EL (cell line): ENCODE measurements around the gene MMP15.
"Not testable (repeated sequence)": the region's sequence is repeated elsewhere in the genome, so short reads cannot be mapped to it uniquely, and the experiment has no call there.

Experiments
- DNase-seq: peaks from one replicate; pipeline ENCODE4 v3.0.0-alpha.2; 2016

Gene MMP15

DNA sequence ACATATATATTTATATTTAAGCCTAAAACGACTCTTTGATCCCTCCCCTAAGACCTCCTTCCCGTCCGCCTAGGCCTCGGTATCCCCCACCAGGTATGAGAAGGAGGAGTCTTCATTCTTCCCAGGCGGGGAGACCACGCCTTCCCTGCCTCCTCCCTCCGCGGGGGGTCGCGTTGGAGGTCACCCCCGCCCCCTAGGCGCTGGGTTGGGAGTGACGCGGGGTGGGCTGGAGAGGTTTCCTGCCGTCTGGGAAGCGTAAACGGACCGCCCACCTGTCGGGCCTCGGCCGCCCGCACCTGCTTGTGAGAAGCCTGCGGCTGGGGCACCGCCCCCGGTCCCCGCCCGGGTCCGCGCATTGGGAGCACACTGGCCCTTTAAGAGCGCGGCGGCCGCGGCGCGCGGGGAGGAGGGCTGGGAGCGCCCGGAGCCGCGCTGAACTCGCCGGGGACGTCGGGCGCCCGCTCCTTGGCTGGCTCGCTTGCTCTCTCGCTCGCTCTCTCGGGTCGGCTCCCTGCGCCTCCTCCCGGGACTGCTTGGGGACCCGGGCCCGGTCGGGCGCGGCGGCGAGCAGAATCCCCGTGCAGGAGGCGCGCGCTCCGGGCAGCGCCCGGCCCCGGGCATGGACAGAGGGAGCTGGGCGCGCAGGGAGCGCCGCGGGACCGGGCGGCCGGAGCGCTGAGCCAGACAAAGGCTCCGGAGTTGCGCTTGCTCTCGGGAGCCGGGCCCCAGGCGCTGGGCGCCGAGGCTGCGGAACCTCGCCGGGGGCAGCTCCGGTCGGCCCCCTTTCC lies at the start of gene MMP15:
MMP15 (plus strand) TSS at position 404 of the 788 bp plus-strand sequence. CDS start 597 bp downstream, outside the sequence.
- DNase-seq: peak; percentile 67

GRCh38 chr16:57976331-57976796 lies 49.2 kb upstream of the MMP15 start:
- DNase-seq: no peak

DNA sequence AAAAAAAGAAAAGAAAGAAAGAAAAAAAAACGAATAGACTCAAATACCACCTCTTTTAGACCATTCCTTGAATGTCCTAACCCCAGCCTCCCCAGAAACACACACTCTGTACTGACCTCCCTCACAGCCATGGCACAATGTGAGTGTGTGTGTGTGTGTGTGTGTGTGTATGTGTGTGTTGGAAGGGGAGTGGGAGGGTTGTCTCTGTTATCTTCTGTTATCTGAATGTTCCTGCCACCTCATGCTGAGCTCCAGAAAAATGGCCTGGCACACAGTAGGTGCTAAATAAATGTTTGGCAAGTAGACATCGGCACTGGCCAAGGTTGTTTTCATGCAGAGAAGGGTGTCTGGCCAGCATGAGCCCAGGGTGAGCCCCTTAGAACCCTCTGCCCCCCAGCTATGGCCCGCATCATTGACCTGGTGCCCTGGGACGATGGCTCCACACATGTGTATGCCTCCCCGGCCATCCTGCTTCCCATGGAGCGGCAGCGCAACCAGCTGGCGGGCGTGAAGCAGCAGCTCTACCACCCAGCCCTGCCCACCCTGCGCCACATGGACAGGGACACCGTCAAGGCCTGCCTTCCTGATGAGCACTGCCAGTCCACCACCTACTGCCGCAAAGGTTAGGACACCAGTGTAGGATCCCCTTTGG lies 48.0 kb upstream of the MMP15 start:
- DNase-seq: no peak

GRCh38 chr16:57978070-57978465 lies 47.5 kb upstream of the MMP15 start:
- not testable (repeated sequence) for DNase-seq

DNA sequence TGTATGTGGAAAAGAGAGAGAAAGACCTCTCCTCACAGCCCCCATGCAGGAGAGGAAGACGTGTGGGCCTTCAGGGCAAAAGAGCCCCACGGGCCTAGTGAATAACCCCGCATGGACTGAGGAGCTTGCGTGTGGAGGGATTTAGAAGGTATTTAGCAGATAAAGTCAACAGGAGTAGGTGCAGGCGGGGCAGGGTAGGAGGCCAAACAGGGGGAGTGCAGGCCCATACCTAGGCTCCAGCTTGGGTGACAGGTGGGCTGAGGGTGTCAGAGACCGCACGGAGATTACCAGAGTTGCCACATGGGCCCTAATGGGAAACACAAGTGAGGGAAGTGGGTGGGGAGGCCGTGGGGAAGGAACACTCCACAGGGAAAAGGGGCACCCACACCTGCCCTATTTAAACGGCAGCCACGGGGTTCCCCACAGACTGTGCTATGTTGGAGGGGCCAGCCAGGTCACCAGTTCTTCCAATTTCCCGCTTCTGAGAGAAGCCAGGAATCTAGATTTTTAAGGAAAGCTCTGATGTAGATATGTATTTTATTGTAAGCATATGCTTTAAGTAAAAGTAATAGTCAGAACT lies 46.5 kb upstream of the MMP15 start:
- no peak for DNase-seq

DNA sequence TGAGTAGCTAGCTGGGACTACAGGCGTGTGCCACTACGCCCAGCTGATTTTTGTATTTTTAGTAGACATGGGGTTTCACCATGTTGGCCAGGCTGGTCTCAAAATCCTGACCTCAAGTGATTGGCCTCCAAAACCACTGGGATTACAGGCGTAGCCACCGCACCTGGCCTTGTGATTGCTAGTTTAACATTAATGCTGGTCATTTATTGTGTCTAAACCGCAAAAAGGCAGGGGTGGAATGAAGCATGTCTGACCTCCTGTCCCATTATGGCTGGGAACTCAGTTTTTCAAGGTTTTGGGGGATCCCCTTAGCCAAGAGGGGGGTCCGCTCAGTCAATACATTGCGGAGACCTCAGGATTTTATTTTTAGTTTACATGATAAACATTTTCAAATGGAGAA lies 43.9 kb upstream of the MMP15 start:
- DNase-seq: no peak

GRCh38 chr16:57982385-57982784 lies 43.2 kb upstream of the MMP15 start:
- DNase-seq: no peak

- peak; percentile 90 for DNase-seq
Observed at GRCh38 chr16:57984443-57985203, 40.9 kb upstream of the MMP15 start.

DNA sequence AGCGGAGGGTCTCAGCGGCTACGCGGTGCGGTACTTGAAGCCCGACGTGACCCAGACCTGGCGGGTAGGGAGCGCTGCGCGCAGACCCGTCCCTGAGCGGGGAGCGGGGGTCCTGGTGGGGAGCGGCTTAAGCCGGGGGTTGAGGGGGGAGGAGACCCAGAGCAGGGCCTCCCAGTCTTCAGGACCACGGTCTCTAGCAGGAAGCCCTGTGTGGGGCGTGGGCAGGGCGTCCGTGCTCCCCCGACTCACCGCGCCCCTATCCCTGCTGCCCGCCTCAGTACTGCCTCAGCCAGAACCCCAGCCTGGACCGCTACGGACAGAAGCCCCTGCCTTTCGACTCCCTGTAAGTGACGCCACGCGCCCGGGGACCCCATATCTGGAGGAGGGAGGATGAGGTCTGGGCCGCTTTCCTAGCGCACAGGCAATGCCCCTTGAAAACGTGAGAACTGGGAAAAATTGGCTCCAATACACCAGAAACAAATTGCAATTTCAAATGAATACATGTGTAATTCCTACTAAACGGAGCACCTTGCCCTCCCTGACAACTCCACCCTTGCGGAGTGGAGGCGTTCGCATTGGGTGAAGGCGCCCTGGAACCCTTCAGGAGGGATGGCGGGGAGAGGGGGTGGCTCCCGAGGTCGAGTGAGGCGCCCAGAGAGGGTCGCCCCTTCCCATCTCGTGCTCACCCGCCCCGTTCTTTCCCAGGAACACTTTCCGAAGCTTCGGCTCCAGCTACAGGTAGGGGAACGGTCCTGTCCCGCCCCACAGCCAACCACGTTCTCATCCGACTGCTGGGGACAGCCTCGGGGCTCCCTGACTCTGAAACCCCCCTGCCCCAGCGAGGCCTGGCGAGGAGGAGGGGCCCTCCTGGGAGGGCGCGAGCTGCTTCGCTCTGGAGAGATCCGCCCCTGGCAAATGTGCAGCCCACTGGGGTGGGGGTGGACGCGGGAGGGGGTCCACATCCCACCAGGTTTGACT lies 40.1 kb upstream of the MMP15 start:
- DNase-seq: no peak

DNA sequence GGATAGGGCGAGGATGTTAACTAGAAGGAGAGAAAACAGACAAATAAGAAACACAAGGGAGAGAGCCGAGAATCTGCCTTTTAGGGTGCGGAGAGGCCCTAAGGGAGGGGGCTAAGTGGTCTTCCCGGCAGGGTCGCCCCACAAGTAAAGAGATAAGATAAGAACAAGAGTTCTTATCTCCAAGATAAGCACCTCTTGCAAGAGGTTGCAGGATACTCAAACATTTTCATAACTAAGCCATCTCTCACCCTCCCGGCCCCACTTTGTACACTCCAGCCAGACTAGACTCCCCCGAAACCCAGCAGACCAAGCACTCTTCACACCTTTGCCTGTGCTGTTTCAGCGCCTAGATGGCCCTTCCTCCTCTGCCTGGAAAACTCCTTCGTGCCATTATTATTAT lies 39.4 kb upstream of the MMP15 start:
- no peak for DNase-seq

- no peak for DNase-seq
Observed at GRCh38 chr16:57987441-57988177, 37.9 kb upstream of the MMP15 start.

DNA sequence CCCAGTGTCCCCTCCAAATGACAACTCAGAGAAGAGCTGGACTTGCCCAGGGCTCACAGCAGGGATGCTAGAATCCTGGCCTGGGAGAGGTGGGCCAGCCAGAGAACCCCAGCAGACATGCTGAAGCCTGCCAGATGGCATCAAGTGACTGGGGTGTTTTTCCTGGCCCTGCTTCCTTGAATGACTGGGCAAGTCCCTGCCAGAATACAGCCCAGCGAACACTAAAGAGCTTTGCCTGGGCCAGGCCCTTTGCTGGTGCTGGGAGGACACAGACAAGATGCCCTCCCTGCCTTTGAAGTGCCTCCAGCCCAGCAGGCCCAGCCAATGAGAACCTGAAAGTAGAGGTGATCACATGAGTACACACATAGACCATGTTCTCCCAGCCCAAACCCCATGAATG lies 36.6 kb upstream of the MMP15 start:
- DNase-seq: no peak

GRCh38 chr16:57991551-57992059 lies 33.9 kb upstream of the MMP15 start:
- no peak for DNase-seq

- no peak for DNase-seq
Observed at GRCh38 chr16:57992084-57992483, 33.5 kb upstream of the MMP15 start.

GRCh38 chr16:57993438-57993837 lies 32.1 kb upstream of the MMP15 start:
- DNase-seq: no peak

- no peak for DNase-seq
Observed at GRCh38 chr16:57993897-57994296, 31.7 kb upstream of the MMP15 start.

DNA sequence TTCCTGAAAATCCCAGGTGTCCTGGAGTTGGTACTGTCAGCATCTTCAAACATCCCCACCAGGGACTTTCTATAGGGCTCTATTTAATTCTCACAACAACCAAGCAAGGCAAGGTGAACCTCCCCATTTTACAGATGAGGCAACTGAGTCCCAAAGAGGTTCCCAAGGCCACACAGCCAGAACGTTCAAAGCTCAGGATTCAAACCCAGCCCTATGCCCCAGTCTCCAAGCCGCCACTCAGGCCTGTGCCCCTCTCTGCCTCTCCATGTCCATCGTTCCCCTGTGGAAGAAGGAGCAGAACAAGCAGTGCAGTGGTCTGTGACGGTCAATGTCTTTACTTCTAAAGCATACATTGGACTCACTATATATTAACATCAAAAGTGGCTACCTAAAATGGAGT lies 31.2 kb upstream of the MMP15 start:
- DNase-seq: no peak

DNA sequence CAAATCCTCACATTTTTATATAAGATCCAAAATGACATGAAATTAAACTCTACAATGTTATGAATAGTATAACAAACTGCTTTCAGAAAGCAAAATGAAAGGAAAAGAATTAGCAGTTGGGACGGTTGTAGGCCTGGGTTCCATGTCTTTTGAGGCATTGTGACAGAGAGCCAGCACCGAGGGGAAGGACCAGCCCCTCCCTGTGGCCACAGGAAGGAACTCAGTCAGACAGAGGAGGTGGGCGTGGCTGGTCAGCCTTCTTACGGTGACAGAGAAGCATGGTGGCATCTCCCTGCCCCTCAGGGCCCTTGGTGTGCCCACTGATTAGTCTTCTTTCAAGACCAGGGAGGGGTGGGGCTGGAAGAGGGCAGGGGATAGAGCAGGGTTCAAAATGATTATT lies 30.8 kb upstream of the MMP15 start:
- peak; percentile 48 for DNase-seq

DNA sequence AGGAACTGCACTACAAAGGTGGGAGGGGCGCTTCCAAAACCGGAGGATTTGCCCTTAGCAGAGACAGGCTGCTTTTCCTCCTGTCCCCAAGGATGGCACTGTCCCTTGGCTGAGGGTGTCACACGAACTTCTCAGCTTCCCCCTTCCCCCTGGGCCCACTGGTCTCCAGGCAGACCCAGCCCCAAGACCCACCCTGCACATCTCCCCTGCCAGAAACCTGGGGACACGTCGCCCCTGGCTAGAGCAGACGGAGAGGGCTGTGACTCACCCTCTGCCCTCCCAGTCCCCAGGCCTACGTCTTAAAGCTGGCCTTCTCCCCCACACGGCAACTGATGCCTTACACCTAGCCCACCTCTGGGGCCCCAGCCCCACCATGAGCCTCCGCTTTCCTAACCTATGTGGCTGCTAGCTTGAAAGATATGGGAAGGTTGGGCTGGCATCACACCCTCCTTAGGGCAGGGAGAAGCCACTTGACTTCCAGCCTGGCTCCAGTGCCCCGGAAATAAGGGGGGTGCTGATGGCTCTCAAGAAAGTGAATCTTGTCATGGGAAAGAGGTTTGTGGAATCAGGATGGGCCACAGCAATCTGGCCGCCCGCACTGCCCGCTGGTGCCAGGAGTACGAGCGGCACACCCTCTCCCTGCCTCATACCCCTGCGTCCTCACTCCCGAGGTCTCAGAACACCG lies 29.7 kb upstream of the MMP15 start:
- no peak for DNase-seq

GRCh38 chr16:57996406-57997175 lies 29.0 kb upstream of the MMP15 start:
- no peak for DNase-seq
